ENCODE measurements around the gene FCHSD2.

The FCHSD2 gene

GRCh38 chr11:73017024-73017751, 124.9 kb downstream of the FCHSD2 start:
- POLR2A ChIA-PET: no interaction called here
- CTCF ChIA-PET: interaction anchor here (0.6 kb wide), 1 partner anchor 169 kb away, joined by 3 read pairs; no protein-coding TSS in a partner anchor
- TF ChIP-seq KLF10 (tag by site-specific recombination; IDR thresholded peaks at IDR 0.05) (no peak), ZBTB7A (tag by site-specific recombination; IDR thresholded peaks at IDR 0.05; ENCODE audit: low read depth) (no peak), ZNF600 (tag by site-specific recombination; IDR thresholded peaks at IDR 0.05) (no peak), BCL11B (tag by site-specific recombination; IDR thresholded peaks at IDR 0.05; ENCODE audit: low read depth) (no peak), ZNF23 (tag by site-specific recombination; IDR thresholded peaks at IDR 0.05; ENCODE audit: borderline replicate concordance) (no peak), ZNF549 (tag by site-specific recombination; IDR thresholded peaks at IDR 0.05) (no peak), REST (tag by site-specific recombination; IDR thresholded peaks at IDR 0.05) (no peak), ZNF146 (tag by site-specific recombination; IDR thresholded peaks at IDR 0.05) (no peak), BCL6B (tag by site-specific recombination; IDR thresholded peaks at IDR 0.05) (no peak), ZNF16 (tag by site-specific recombination; IDR thresholded peaks at IDR 0.05; ENCODE audit: low read depth) (no peak), ZNF169 (tag by site-specific recombination; IDR thresholded peaks at IDR 0.05) (no peak), ZNF366 (tag by site-specific recombination; conservative IDR thresholded peaks at IDR 0.05) (no peak), ZNF202 (tag by site-specific recombination; IDR thresholded peaks at IDR 0.05; ENCODE audit: borderline replicate concordance) (no peak), ZBTB11 (tag by site-specific recombination; conservative IDR thresholded peaks at IDR 0.05; ENCODE audit: low read depth) (no peak)

GRCh38 chr11:73013021-73013420, 129.1 kb downstream of the FCHSD2 start:
- Histone ChIP-seq H3K27ac (ENCODE audit: extremely low read depth, low read depth, low read length) (no peak overlapping the region), H3K4me1 (ENCODE audit: control insufficient read depth, insufficient read depth, low read length) (no peaks in the 10 kb centered on the region), H3K4me3 (ENCODE audit: low read depth, low read length) (no peak overlapping the region), H3K36me3 (ENCODE audit: control insufficient read depth in 2 of 2, insufficient read depth in 1 of 2, low read length in 2 of 2) (peaks cover 0 to 12% of the 10 kb centered on the region in 2 experiments; a peak in 1 of 3 replicates), H3K9me3 (ENCODE audit: control insufficient read depth, insufficient read depth, low read depth, low read length) (no peaks in the 10 kb centered on the region)
- ChIA-PET CTCF (interaction anchor here (0.6 kb wide), 1 partner anchor 154 kb away, joined by 3 read pairs; no protein-coding TSS in a partner anchor), POLR2A (no interaction called here)
- TF ChIP-seq SCRT2 (tag by site-specific recombination; IDR thresholded peaks at IDR 0.05): no peak

More at GRCh38 chr11:73017024-73017751, 124.9 kb downstream of the FCHSD2 start:
- H3K27ac ChIP-seq (ENCODE audit: extremely low read depth, low read depth, low read length): no peak overlapping the region
- no peaks in the 10 kb centered on the region for H3K4me1 ChIP-seq (ENCODE audit: control insufficient read depth, insufficient read depth, low read length)
- H3K36me3 ChIP-seq (ENCODE audit: control insufficient read depth in 2 of 2, insufficient read depth in 1 of 2, low read length in 2 of 2): no peaks in the 10 kb centered on the region
- H3K9me3 ChIP-seq (ENCODE audit: control insufficient read depth, insufficient read depth, low read depth, low read length): no peaks in the 10 kb centered on the region
- H3K4me3 ChIP-seq (ENCODE audit: low read depth, low read length): no peak overlapping the region

All from HEK293 (cell line).